ENCODE measurements around the gene CRHR2.

Gene CRHR2

GRCh38 chr7:30662431-30662939, 19.8 kb downstream of the CRHR2 start:
- no peak overlapping the region for H3K4me3 ChIP-seq (ENCODE audit: low read length)
- no peak for TF ChIP-seq CTCF (conservative IDR thresholded peaks at IDR 0.05; ENCODE audit: low read depth, low read length)

GRCh38 chr7:30661926-30662325, 20.3 kb downstream of the CRHR2 start:
- no peak for TF ChIP-seq CTCF (conservative IDR thresholded peaks at IDR 0.05; ENCODE audit: low read depth, low read length)
- no peak for DNase-seq (ENCODE audit: low read depth)
- no peak overlapping the region for H3K4me3 ChIP-seq (ENCODE audit: low read length)

More at GRCh38 chr7:30662431-30662939, 19.8 kb downstream of the CRHR2 start:
- no peak for DNase-seq (ENCODE audit: low read depth)

- no peak overlapping the region for H3K4me3 ChIP-seq (ENCODE audit: low read length)
- no peak for DNase-seq (ENCODE audit: low read depth)
- TF ChIP-seq CTCF (conservative IDR thresholded peaks at IDR 0.05; ENCODE audit: low read depth, low read length): no peak
Measured at GRCh38 chr7:30660331-30661255, 21.7 kb downstream of the CRHR2 start.

- no peak for TF ChIP-seq CTCF (conservative IDR thresholded peaks at IDR 0.05; ENCODE audit: low read depth, low read length)
- DNase-seq (ENCODE audit: low read depth): no peak
- no peak overlapping the region for H3K4me3 ChIP-seq (ENCODE audit: low read length)
Measured at GRCh38 chr7:30659312-30659711, 22.9 kb downstream of the CRHR2 start.

GRCh38 chr7:30658479-30659074, 23.7 kb downstream of the CRHR2 start:
- no peak overlapping the region for H3K4me3 ChIP-seq (ENCODE audit: low read length)
- TF ChIP-seq CTCF (conservative IDR thresholded peaks at IDR 0.05; ENCODE audit: low read depth, low read length): no peak
- no peak for DNase-seq (ENCODE audit: low read depth)

GRCh38 chr7:30657131-30657530, 25.1 kb downstream of the CRHR2 start:
- H3K4me3 ChIP-seq (ENCODE audit: low read length): no peak overlapping the region
- TF ChIP-seq CTCF (conservative IDR thresholded peaks at IDR 0.05; ENCODE audit: low read depth, low read length): no peak
- DNase-seq (ENCODE audit: low read depth): no peak

Measured in retinal pigment epithelial cell (primary cell).